ENCODE measurements around the gene GHITM.

DNA sequence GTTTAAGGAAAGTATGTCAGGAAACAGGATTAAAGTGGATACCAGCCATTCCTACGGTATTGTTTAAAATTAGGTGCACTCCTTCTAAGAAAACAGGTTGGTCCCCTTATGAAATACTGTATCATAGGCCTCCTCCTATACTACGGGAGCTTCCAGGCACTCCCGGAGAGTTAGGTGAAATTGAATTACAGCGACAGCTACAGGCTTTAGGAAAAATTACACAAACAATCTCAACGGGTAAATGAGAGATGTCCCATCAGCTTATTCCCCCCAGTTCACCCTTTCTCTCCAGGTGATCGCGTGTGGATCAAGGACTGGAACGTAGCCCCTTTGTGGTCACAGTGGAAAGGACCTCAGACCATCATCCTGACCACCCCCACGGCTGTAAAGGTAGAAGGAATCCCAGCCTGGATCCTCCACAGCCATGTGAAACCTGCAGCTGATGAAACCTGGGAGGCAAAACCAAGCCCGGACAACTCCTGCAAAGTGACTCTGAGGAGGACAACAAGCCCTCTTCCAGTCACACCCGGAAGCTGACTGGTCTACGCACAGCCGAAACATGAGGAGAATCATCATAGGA lies 25.1 kb upstream of the GHITM start:
- TF ChIP-seq, protein P1, sequence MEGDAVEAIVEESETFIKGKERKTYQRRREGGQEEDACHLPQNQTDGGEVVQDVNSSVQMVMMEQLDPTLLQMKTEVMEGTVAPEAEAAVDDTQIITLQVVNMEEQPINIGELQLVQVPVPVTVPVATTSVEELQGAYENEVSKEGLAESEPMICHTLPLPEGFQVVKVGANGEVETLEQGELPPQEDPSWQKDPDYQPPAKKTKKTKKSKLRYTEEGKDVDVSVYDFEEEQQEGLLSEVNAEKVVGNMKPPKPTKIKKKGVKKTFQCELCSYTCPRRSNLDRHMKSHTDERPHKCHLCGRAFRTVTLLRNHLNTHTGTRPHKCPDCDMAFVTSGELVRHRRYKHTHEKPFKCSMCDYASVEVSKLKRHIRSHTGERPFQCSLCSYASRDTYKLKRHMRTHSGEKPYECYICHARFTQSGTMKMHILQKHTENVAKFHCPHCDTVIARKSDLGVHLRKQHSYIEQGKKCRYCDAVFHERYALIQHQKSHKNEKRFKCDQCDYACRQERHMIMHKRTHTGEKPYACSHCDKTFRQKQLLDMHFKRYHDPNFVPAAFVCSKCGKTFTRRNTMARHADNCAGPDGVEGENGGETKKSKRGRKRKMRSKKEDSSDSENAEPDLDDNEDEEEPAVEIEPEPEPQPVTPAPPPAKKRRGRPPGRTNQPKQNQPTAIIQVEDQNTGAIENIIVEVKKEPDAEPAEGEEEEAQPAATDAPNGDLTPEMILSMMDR (IDR thresholded peaks at IDR 0.05): no peak
- no peak for TF ChIP-seq EP300 (IDR thresholded peaks at IDR 0.05)
